Effector memory CD4-positive, alpha-beta T cell (primary cell): ENCODE measurements around the gene FRG2.

Experiments used
- DNase-seq, 3 donors: peaks; one replicate each; pipeline ENCODE4 v3.0.0-alpha.2; 2020
- H3K27ac ChIP-seq: 2 replicates; pipeline ENCODE4 v1.7.0; 2013; ENCODE audit warnings: mild to moderate bottlenecking, low read length, moderate library complexity; ENCODE audit not compliant: insufficient read depth, poor library complexity, severe bottlenecking
- H3K27me3 ChIP-seq: replicated peaks from 2 replicates; pipeline ENCODE4 v1.7.0; 2013; ENCODE audit warnings: mild to moderate bottlenecking, low read length; ENCODE audit not compliant: insufficient read depth, control insufficient read depth, poor library complexity, severe bottlenecking
- H3K36me3 ChIP-seq: 2 replicates; pipeline ENCODE4 v1.7.0; 2013; ENCODE audit warnings: mild to moderate bottlenecking, low read length, moderate library complexity; ENCODE audit not compliant: control insufficient read depth, insufficient read depth
- H3K4me1 ChIP-seq: 2 replicates; pipeline ENCODE4 v1.7.0; 2013; ENCODE audit warnings: low read length, mild to moderate bottlenecking; ENCODE audit not compliant: control insufficient read depth, insufficient read depth, poor library complexity, severe bottlenecking
- H3K4me3 ChIP-seq: 2 replicates; pipeline ENCODE4 v1.7.0; 2013; ENCODE audit warnings: low read length, low read depth, mild to moderate bottlenecking; ENCODE audit not compliant: insufficient read depth, poor library complexity, severe bottlenecking
- H3K9me3 ChIP-seq: 2 replicates; pipeline ENCODE4 v1.7.0; 2013; ENCODE audit warnings: mild to moderate bottlenecking, low read length, moderate library complexity; ENCODE audit not compliant: control insufficient read depth

The FRG2 gene

GRCh38 chr4:189979196-189980047 is 47.6 kb downstream of the FRG2 start:
- no peak overlapping the region for H3K4me3 ChIP-seq
- no peak overlapping the region for H3K27ac ChIP-seq
- H3K9me3 ChIP-seq = no peaks in the 10 kb centered on the region
- no peak for DNase-seq
- no peaks in the 10 kb centered on the region for H3K27me3 ChIP-seq
- H3K36me3 ChIP-seq = no peaks in the 10 kb centered on the region
- no peaks in the 10 kb centered on the region for H3K4me1 ChIP-seq
